ENCODE data around the gene ANKS1B. TPM values are rescaled to one million over a fixed set of nuclear protein-coding genes. Genes with fewer than 3 reads are reported as not detected.

The ANKS1B gene
- total RNA-seq, 2 donors from 2014 or later, result 45.5 to 65.9 TPM

DNA sequence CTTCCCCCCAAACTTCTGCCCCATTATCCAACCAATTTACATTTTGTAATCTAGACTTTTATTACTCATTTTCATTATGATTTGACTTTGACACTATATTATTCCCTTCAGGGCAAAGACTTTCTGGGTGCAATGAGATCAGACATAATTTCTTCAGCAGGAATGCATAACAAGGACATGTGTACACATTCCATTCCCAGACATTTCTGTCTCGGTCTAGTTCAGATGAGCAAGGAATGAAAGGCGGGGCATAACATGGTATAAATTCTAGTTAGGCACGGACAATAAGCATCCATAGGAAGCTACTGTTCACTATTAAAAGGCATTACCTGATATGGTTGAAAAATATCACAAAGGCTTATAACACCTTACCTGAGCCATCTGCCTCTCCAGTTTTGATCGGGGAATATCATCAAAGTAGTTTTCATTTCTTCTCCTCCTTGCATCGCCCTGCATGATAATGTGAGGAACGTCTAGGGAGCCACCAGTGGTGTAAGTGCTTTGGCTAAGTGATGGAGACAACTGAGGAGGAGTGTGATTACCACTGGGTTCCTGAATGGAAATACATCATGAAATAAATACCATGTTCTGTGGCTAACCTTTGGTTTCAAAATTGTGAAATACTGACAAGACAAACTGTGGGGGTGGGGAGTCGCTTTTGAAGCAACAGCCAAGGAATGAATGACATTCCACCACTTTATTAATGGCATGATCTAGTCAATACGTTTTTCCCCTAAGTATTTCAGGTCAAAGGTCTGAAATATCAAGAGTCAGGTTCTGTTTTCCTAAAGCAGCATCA lies 1155.7 kb downstream of the ANKS1B start:
- no peak for DNase-seq (ENCODE audit: low spot score)
- H3K4me3 ChIP-seq, result no peak overlapping the region

DNA sequence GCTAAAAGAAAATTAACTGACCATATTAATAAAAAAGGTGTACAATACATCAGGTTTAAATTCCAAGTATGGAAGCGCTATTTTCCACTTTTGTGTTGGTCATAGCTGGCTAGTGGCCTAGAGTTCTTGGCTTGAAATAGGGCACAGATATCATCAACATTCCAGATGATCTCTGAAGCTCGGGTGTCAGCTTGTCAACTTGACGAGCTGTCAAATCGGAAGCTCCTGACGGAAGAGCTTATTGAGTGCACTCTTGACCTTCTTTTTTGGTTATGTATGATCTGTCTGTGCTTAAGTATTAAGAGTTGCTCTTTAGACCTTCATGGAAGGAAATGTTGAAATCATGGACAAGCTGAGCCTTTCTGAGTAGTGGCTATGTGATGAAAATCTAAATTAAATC lies 1161.7 kb downstream of the ANKS1B start:
- no peaks in the 10 kb centered on the region for H3K27me3 ChIP-seq (replicated peaks; ENCODE audit: insufficient read depth)
- ATAC-seq (ENCODE audit: insufficient number of reproducible peaks, low FRiP score, low read depth) (no peak), DNase-seq (ENCODE audit: low spot score) (no peak)
- peaks cover 3 to 8% of the 10 kb centered on the region in 2 donors for H3K4me1 ChIP-seq (ENCODE audit: control insufficient read depth in 1 of 2, low read depth in 2 of 2)
- H3K36me3 ChIP-seq, result no peaks in the 10 kb centered on the region
- TF ChIP-seq, protein P1, sequence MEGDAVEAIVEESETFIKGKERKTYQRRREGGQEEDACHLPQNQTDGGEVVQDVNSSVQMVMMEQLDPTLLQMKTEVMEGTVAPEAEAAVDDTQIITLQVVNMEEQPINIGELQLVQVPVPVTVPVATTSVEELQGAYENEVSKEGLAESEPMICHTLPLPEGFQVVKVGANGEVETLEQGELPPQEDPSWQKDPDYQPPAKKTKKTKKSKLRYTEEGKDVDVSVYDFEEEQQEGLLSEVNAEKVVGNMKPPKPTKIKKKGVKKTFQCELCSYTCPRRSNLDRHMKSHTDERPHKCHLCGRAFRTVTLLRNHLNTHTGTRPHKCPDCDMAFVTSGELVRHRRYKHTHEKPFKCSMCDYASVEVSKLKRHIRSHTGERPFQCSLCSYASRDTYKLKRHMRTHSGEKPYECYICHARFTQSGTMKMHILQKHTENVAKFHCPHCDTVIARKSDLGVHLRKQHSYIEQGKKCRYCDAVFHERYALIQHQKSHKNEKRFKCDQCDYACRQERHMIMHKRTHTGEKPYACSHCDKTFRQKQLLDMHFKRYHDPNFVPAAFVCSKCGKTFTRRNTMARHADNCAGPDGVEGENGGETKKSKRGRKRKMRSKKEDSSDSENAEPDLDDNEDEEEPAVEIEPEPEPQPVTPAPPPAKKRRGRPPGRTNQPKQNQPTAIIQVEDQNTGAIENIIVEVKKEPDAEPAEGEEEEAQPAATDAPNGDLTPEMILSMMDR (IDR thresholded peaks at IDR 0.05), result no peak
- no peaks in the 10 kb centered on the region for H3K9me3 ChIP-seq
- H3K27ac ChIP-seq, result no peak overlapping the region
- no peak overlapping the region for H3K4me3 ChIP-seq

More for the DNA sequence above, 1155.7 kb downstream of the ANKS1B start:
- Histone ChIP-seq H3K4me1 (ENCODE audit: control insufficient read depth in 1 of 2, low read depth in 2 of 2) (peaks cover 0 to 4% of the 10 kb centered on the region in 2 donors), H3K36me3 (no peaks in the 10 kb centered on the region), H3K27ac (no peak overlapping the region), H3K27me3 (replicated peaks; ENCODE audit: insufficient read depth) (no peaks in the 10 kb centered on the region), H3K9me3 (no peaks in the 10 kb centered on the region)
- TF ChIP-seq, protein P1 (IDR thresholded peaks at IDR 0.05), result no peak
- ATAC-seq (ENCODE audit: insufficient number of reproducible peaks, low FRiP score, low read depth), result no peak

DNA sequence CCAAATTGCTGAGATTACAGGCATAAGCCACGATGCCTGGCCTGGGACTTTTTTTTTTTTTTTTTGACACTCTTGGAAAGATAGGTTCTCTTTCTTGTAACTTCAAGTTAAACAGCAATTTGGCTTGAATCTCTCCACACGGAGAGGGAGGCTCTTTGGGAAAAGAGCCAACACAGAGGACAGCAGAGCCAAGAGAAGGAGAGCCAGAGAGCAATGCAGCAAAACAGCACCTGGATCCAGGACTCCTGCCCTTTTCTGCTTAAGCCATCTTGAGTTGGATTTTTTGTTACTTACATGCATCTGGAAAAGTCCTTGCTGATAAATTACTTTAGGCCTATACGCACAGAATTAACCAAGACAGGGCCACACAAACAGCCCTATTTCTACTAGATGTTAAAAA lies 1162.9 kb downstream of the ANKS1B start:
- no peaks in the 10 kb centered on the region for H3K27me3 ChIP-seq (replicated peaks; ENCODE audit: insufficient read depth)
- no peaks in the 10 kb centered on the region for H3K9me3 ChIP-seq
- no peaks in the 10 kb centered on the region for H3K36me3 ChIP-seq
- no peak overlapping the region for H3K4me3 ChIP-seq
- no peak overlapping the region for H3K27ac ChIP-seq
- DNase-seq (ENCODE audit: low spot score) (no peak), ATAC-seq (ENCODE audit: insufficient number of reproducible peaks, low FRiP score, low read depth) (no peak)
- H3K4me1 ChIP-seq (ENCODE audit: control insufficient read depth in 1 of 2, low read depth in 2 of 2), result peaks cover 3 to 8% of the 10 kb centered on the region in 2 donors
- TF ChIP-seq, protein P1 (IDR thresholded peaks at IDR 0.05), result no peak

DNA sequence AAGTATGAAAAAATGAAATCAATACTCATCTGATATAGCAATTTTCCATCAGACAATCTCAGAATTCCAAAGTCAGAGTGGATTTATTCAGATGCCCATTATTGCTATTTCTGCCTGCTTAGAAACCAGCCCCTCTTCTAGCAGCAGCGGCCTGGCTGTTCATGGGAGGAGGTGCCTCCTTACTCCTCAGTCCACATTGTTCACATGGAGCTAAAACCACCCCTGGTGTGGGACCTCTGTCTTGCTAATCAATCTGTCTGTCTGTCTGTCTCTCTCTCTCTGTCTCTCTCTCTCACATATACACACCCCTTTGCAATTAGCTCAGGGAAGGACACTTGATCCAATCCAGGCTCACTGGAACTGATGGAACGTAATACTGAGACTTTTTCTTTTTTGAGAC lies 1163.5 kb downstream of the ANKS1B start:
- peaks cover 3 to 8% of the 10 kb centered on the region in 2 donors for H3K4me1 ChIP-seq (ENCODE audit: control insufficient read depth in 1 of 2, low read depth in 2 of 2)
- DNase-seq (ENCODE audit: low spot score) (no peak), ATAC-seq (ENCODE audit: insufficient number of reproducible peaks, low FRiP score, low read depth) (no peak)
- TF ChIP-seq, protein P1 (IDR thresholded peaks at IDR 0.05), result no peak
- no peaks in the 10 kb centered on the region for H3K9me3 ChIP-seq
- no peak overlapping the region for H3K27ac ChIP-seq
- H3K4me3 ChIP-seq, result no peak overlapping the region
- no peaks in the 10 kb centered on the region for H3K36me3 ChIP-seq
- no peaks in the 10 kb centered on the region for H3K27me3 ChIP-seq (replicated peaks; ENCODE audit: insufficient read depth)

DNA sequence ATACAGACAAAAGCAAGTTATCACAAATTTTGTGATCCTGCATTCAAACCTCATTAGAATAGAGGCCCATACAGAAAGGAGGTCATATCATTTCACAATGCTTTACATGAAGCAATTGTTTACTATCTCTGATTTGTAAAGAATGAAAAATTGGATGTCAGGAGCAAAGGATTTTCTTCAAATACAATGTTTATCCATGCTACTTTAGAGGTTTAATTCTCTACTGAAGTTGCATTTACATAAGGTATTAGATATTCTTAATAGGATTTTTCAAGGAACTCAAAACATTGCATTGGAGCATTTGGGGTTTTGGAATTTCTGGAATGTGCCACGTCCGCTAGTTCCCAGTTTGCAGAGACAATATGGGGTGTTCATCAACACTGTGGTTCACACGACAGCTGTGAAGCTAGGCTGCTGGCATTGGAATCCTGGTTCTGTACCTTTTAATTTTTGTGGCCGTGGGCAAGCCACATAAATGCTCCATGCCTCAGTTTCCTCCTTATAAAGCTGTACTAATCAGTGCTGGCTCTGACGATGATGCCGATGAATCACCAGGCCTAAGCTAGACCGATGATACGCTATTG lies 1164.8 kb downstream of the ANKS1B start:
- Histone ChIP-seq H3K9me3 (no peaks in the 10 kb centered on the region), H3K27me3 (replicated peaks; ENCODE audit: insufficient read depth) (no peaks in the 10 kb centered on the region)
- no peak for ATAC-seq (ENCODE audit: insufficient number of reproducible peaks, low FRiP score, low read depth)

More for the DNA sequence above, 1164.8 kb downstream of the ANKS1B start:
- no peak for DNase-seq (ENCODE audit: low spot score)
- no peaks in the 10 kb centered on the region for H3K36me3 ChIP-seq
- H3K27ac ChIP-seq, result no peak overlapping the region
- H3K4me1 ChIP-seq (ENCODE audit: control insufficient read depth in 1 of 2, low read depth in 2 of 2), result peaks cover 3 to 8% of the 10 kb centered on the region in 2 donors
- H3K4me3 ChIP-seq, result no peak overlapping the region
- TF ChIP-seq, protein P1 (IDR thresholded peaks at IDR 0.05), result no peak
